Thyroid gland (tissue), 4 donors: Measurements from ENCODE around the gene UBR4.

Source experiments
- POLR2A ChIP-seq, 2 donors: fragments of 450-650 bp; IDR thresholded peaks; one replicate each; pipeline ENCODE4 v1.6.1; 2017; ENCODE audit warnings: antibody characterized with exemption in 2 of 2, mild to moderate bottlenecking in 2 of 2, moderate library complexity in 1 of 2
- TF ChIP-seq, protein P1 (sequence below), 6 experiments: fragments of 200-600 bp in 3 of 6; fragments of 450-650 bp in 3 of 6; sonication (generic) in 3 of 6; IDR thresholded peaks; one replicate each; pipeline ENCODE4 v1.5.1; 2016 to 2019; ENCODE audit warnings: antibody characterized with exemption in 6 of 6, mild to moderate bottlenecking in 2 of 6, inconsistent platforms in 1 of 6, moderate library complexity in 1 of 6

DNA sequence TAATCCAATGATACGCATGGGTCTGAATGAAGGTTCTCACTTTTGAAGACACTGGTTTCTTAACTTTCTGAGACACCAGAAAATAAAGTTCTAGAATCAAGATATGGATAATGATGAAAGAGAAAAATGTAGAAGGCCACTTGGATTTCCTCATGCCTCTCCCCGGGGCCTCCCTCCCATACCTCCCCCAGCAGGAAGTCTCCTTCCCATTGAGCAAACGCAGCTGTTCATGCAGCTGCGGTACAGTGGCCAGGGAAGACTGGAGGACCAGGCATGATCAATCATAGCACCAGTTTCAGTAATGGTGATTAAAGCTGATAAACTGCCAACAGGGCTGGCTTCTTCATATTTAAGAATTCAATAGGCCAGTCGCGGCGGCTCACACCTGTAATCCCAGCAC is 10.9 kb upstream of the UBR4 start:
- TF ChIP-seq, protein P1, sequence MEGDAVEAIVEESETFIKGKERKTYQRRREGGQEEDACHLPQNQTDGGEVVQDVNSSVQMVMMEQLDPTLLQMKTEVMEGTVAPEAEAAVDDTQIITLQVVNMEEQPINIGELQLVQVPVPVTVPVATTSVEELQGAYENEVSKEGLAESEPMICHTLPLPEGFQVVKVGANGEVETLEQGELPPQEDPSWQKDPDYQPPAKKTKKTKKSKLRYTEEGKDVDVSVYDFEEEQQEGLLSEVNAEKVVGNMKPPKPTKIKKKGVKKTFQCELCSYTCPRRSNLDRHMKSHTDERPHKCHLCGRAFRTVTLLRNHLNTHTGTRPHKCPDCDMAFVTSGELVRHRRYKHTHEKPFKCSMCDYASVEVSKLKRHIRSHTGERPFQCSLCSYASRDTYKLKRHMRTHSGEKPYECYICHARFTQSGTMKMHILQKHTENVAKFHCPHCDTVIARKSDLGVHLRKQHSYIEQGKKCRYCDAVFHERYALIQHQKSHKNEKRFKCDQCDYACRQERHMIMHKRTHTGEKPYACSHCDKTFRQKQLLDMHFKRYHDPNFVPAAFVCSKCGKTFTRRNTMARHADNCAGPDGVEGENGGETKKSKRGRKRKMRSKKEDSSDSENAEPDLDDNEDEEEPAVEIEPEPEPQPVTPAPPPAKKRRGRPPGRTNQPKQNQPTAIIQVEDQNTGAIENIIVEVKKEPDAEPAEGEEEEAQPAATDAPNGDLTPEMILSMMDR (IDR thresholded peaks at IDR 0.05) = no peak
- no peak for TF ChIP-seq POLR2A (IDR thresholded peaks at IDR 0.05)
